Endodermal cell (in vitro differentiated cells): Measurements from ENCODE around the gene PAF1. TPM values are rescaled to one million over a fixed set of nuclear protein-coding genes. Genes with fewer than 3 reads are reported as not detected.

Experiments used
- DNase-seq: peaks from one replicate; pipeline ENCODE4 v3.0.0-alpha.2; 2017
- H3K27ac ChIP-seq: 2 replicates; pipeline ENCODE4 v1.5.1; 2013; ENCODE audit warnings: mild to moderate bottlenecking, low read depth, low read length, moderate library complexity
- H3K27me3 ChIP-seq: 2 replicates; pipeline ENCODE4 v1.6.1; 2013; ENCODE audit warnings: mild to moderate bottlenecking, low read length, moderate library complexity; ENCODE audit not compliant: insufficient read depth, control insufficient read depth, poor library complexity, severe bottlenecking
- H3K36me3 ChIP-seq: 2 replicates; pipeline ENCODE4 v1.7.0; 2013; ENCODE audit warnings: mild to moderate bottlenecking, low read length, moderate library complexity; ENCODE audit not compliant: control insufficient read depth, insufficient read depth
- H3K4me1 ChIP-seq: one replicate; pipeline ENCODE4 v1.7.0; 2013; ENCODE audit warnings: low read length; ENCODE audit not compliant: control insufficient read depth, insufficient read depth
- H3K4me3 ChIP-seq: 2 replicates; pipeline ENCODE4 v1.5.1; 2013; ENCODE audit warnings: mild to moderate bottlenecking, low read length, moderate library complexity
- H3K9ac ChIP-seq: 2 replicates; pipeline ENCODE4 v1.6.1; 2013; ENCODE audit warnings: mild to moderate bottlenecking, low read length, moderate library complexity; ENCODE audit not compliant: poor library complexity, severe bottlenecking; ENCODE audit errors: extremely low read depth
- H3K9me3 ChIP-seq: 2 replicates; pipeline ENCODE4 v1.6.1; 2013; ENCODE audit warnings: mild to moderate bottlenecking, low read length, moderate library complexity; ENCODE audit not compliant: control insufficient read depth
- H3K27ac Mint-ChIP-seq: 2 replicates; pipeline ENCODE4 v1.8.0; 2020; ENCODE audit warnings: mixed read lengths
- H3K27me3 Mint-ChIP-seq: 2 replicates; pipeline ENCODE4 v1.8.0; 2021; ENCODE audit warnings: mild to moderate bottlenecking, mixed read lengths; ENCODE audit not compliant: insufficient read depth
- H3K36me3 Mint-ChIP-seq: 2 replicates; pipeline ENCODE4 v1.8.0; 2020; ENCODE audit warnings: low read depth, mixed read lengths
- H3K4me1 Mint-ChIP-seq: 2 replicates; pipeline ENCODE4 v1.8.0; 2020; ENCODE audit warnings: mixed read lengths
- H3K4me3 Mint-ChIP-seq: 2 replicates; pipeline ENCODE4 v1.8.0; 2020; ENCODE audit warnings: mild to moderate bottlenecking, moderate library complexity, mixed read lengths
- H3K9me3 Mint-ChIP-seq: 2 replicates; pipeline ENCODE4 v1.8.0; 2020; ENCODE audit warnings: mild to moderate bottlenecking, mixed read lengths
- WGBS, 2 experiments: methylation state at CpG; one replicate each; pipeline versions ENCODE4 v1.1.5 to v1.1.7; 2013; ENCODE audit warnings: missing lambda C conversion rate in 2 of 2, mixed read lengths in 1 of 2; ENCODE audit not compliant: insufficient coverage in 1 of 2, insufficient read length in 1 of 2; 5-methylcytosine and 5-hydroxymethylcytosine counted together
- total RNA-seq, 2 donors: library from RNA; stranded (reverse); fragmentation: NEBNext Ultra II Directional in 1 of 2; extraction: Animal tissue kit (Norgen Biotek cat#: 25700) in 1 of 2; gene quantifications; 2 replicates in 1 of 2; 3 replicates in 1 of 2; pipeline ENCODE4 v1.2.1, GENCODE V29; 2021
- TF ChIP-seq, protein P1 (sequence below): fragments of 200-600 bp; sonication (generic); conservative IDR thresholded peaks from 2 replicates; pipeline ENCODE4 v1.5.0; 2021; ENCODE audit warnings: antibody characterized with exemption, mild to moderate bottlenecking

The PAF1 gene
- total RNA-seq, 2 donors from 2014 or later = 28.4 to 28.8 TPM

DNA sequence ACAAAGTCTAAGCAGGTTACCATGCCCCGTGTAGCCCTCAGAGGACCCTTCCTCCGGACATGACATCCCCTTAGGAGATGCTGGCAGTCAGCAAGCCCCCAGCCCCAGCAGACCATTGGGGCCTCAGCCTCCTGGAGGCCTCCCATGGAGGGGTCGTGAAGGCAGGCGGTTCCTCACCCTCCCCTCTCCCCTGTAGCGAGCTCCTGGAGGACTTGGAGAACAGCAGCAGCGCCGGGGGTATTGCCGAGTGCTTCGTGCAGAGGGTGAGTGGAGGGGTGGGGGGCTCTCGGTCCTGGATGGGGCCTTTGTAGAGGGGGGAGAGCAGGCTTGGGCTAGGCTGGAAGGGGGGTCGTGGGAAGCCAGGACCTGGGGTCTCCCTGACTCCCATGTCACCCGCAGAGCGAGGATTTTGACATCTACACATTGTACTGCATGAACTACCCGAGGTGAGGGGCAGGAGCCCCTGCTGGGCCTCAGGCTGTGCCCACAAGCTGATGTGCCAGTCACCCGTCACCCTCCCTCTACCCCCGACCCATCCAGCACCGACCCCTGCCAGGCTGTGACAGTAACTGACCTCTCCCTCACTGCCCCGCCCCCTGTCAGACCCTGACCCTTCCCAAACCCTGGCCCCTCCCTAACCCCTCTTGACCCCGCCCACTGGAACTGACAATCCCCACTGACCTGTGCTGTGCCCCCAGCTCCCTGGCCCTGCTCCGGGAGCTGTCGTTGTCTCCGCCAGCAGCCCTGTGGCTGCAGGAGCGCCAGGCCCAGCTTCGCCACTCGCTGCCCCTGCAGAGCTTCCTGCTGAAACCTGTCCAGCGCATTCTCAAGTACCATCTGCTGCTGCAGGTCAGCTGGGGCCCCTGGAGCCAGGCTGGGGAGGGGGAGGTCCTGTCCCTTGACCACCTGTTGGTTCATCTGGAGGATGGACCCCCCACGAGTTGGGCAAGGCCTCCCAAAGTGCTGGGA lies 25.5 kb upstream of the PAF1 start:
- WGBS, 2 experiments = 92 to 94% methylated on average over 13 to 27 of the region's 27 CpGs
- Histone ChIP-seq H3K9me3 (no peaks in the 10 kb centered on the region), H3K36me3 (peaks cover 57% of the 10 kb centered on the region), H3K27me3 (no peaks in the 10 kb centered on the region), H3K9ac (no peak overlapping the region), H3K4me3 (peak overlapping the region; percentile 98), H3K4me1 (peaks cover 6% of the 10 kb centered on the region), H3K27ac (no peak overlapping the region)
- TF ChIP-seq, protein P1, sequence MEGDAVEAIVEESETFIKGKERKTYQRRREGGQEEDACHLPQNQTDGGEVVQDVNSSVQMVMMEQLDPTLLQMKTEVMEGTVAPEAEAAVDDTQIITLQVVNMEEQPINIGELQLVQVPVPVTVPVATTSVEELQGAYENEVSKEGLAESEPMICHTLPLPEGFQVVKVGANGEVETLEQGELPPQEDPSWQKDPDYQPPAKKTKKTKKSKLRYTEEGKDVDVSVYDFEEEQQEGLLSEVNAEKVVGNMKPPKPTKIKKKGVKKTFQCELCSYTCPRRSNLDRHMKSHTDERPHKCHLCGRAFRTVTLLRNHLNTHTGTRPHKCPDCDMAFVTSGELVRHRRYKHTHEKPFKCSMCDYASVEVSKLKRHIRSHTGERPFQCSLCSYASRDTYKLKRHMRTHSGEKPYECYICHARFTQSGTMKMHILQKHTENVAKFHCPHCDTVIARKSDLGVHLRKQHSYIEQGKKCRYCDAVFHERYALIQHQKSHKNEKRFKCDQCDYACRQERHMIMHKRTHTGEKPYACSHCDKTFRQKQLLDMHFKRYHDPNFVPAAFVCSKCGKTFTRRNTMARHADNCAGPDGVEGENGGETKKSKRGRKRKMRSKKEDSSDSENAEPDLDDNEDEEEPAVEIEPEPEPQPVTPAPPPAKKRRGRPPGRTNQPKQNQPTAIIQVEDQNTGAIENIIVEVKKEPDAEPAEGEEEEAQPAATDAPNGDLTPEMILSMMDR = no peak
- H3K27me3 Mint-ChIP-seq = no peaks in the 10 kb centered on the region
- H3K4me3 Mint-ChIP-seq = no peak overlapping the region
- peaks cover 16% of the 10 kb centered on the region for H3K4me1 Mint-ChIP-seq
- H3K9me3 Mint-ChIP-seq = no peaks in the 10 kb centered on the region
- H3K27ac Mint-ChIP-seq = no peak overlapping the region
- peaks cover 54% of the 10 kb centered on the region for H3K36me3 Mint-ChIP-seq
- DNase-seq = no peak

DNA sequence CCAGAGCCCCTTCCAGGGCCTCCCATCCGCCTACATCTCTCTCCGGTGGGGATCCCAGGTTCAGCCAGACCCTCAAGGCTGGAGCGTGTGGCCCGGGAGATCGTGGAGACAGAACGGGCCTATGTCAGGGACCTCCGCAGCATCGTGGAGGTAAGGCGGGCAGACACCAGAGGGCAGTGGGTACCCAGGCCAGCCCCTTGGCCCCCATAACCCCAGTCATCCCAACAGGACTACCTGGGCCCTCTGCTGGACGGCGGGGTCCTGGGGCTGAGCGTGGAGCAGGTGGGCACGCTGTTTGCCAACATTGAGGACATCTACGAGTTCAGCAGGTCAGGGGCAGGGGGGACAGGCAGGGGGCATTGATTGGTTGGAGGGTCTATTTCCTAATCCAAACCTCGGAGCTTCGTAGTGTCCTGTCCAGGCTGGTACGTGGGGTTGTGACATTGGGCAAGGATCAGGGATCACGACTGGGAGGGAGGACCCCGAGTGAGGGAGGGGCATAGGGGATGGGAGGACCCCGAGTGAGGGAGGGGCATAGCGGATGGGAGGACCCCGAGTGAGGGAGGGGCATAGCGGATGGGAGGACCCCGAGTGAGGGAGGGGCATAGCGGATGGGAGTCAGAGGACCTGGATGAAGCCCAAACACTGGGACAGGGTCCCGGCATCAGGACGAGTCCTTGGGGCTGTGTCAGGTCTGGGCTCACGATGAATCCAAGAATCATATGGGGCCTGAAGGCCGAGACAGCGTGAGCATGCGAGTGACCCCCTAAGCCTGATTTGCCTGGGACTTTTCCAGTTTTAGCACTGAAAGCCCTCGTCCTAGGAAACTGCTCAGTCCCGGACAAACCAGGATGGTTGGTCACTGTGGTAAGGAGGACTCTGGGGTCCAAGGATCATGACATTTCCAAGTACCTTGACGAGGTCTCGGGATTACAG lies 24.5 kb upstream of the PAF1 start:
- Mint-ChIP-seq H3K36me3 (peaks cover 43% of the 10 kb centered on the region), H3K4me3 (peak overlapping the region; percentile 91), H3K27ac (no peak overlapping the region), H3K9me3 (no peaks in the 10 kb centered on the region), H3K4me1 (peaks cover 26% of the 10 kb centered on the region), H3K27me3 (no peaks in the 10 kb centered on the region)
- Histone ChIP-seq H3K9me3 (no peaks in the 10 kb centered on the region), H3K4me3 (peak overlapping the region; percentile 98), H3K4me1 (peaks cover 6% of the 10 kb centered on the region), H3K36me3 (peaks cover 46% of the 10 kb centered on the region), H3K27ac (no peak overlapping the region), H3K9ac (no peak overlapping the region), H3K27me3 (no peaks in the 10 kb centered on the region)
- DNase-seq = peak; percentile 69
- TF ChIP-seq, protein P1 = peak; percentile 52
- 83 to 93% methylated on average over 19 to 35 of the region's 35 CpGs for whole genome bisulfite sequencing, 2 experiments

DNA sequence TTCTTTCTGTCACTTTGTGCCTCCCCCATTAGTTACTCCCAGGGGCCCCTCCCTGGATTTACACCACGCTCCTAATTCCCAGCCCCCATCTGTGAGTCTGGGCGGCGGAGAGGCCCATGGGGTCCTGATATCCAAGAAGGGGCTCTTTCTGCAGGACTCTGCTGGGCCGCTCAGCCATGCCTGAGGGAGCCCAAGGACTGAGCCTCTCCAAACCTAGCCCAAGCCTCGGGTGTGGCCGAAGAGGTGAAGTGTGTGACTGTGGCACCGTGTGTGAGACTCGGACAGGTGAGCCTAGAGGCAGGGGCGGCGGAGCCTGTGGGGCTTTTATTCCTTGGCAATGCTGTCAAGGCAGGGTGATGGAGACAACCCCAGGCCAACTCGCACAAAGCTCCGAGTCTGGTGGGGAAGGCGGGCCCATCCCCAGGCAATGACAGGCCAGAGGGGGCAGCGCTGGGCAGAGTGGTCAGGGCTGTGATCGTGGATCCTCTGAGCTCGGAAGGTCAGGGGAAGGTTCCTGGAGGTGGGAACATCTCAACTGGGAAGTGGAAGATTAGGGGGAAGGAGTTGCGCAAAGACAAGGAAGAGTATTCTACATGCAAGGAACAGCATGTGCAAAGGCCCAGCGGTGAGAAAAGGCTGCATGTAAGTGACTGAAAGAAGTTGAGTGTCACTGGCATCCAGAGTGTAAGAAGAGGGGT lies 23.2 kb upstream of the PAF1 start:
- Histone ChIP-seq H3K27ac (peak overlapping the region; percentile 94), H3K9me3 (no peaks in the 10 kb centered on the region)
- TF ChIP-seq, protein P1 = no peak

More for the DNA sequence above, 23.2 kb upstream of the PAF1 start:
- H3K27me3 ChIP-seq = no peaks in the 10 kb centered on the region
- H3K9ac ChIP-seq = peak overlapping the region; percentile 98
- Mint-ChIP-seq H3K27ac (peak overlapping the region; percentile 94), H3K9me3 (no peaks in the 10 kb centered on the region), H3K27me3 (no peaks in the 10 kb centered on the region), H3K4me1 (peaks cover 26% of the 10 kb centered on the region), H3K4me3 (peak overlapping the region; percentile 91), H3K36me3 (peaks cover 38% of the 10 kb centered on the region)
- H3K36me3 ChIP-seq = peaks cover 39% of the 10 kb centered on the region
- 21 to 36% methylated on average over 8 to 18 of the region's 18 CpGs for WGBS, 2 experiments
- H3K4me3 ChIP-seq = peak overlapping the region; percentile 98
- peaks cover 6% of the 10 kb centered on the region for H3K4me1 ChIP-seq
- peak; percentile 80 for DNase-seq
